Ovary (tissue), 9 donors: Measurements from ENCODE around the gene CPXM2. TPM values are rescaled to one million over a fixed set of nuclear protein-coding genes. Genes with fewer than 3 reads are reported as not detected.

ENCODE experiments used
- DNase-seq, 5 donors: peaks; one replicate each; pipeline ENCODE4 v3.0.0-alpha.2; 2019 to 2020
- H3K27ac ChIP-seq, 2 donors: fragments of 200-600 bp; one replicate each; pipeline versions ENCODE4 v1.5.1 to v1.8.0; 2019 to 2022
- H3K27me3 ChIP-seq: fragments of 200-600 bp; one replicate; pipeline ENCODE4 v1.8.0; 2022
- H3K36me3 ChIP-seq: fragments of 200-600 bp; sonication (generic); one replicate; pipeline ENCODE4 v1.5.1; 2019
- H3K4me1 ChIP-seq: one replicate; pipeline ENCODE4 v1.8.1; 2013; ENCODE audit warnings: mild to moderate bottlenecking, moderate library complexity; ENCODE audit not compliant: insufficient read depth
- H3K4me3 ChIP-seq: fragments of 200-600 bp; sonication (generic); one replicate; pipeline ENCODE4 v1.5.1; 2017
- H3K9me3 ChIP-seq, 2 donors: fragments of 200-600 bp in 1 of 2; sonication (generic) in 1 of 2; one replicate each; pipeline versions ENCODE4 v1.5.1 to v1.8.1; 2013 to 2019; ENCODE audit warnings: mild to moderate bottlenecking in 1 of 2, moderate library complexity in 1 of 2
- CTCF ChIP-seq, 3 donors: fragments of 450-650 bp in 2 of 3; fragments of 200-600 bp in 1 of 3; IDR thresholded peaks; one replicate each; pipeline versions ENCODE4 v1.5.1 to v1.8.0; 2016 to 2022; ENCODE audit warnings: antibody characterized with exemption in 3 of 3, mild to moderate bottlenecking in 1 of 3
- EP300 ChIP-seq: sonication (generic); formaldehyde crosslinking; IDR thresholded peaks from one replicate; pipeline ENCODE4 v1.6.1; 2017; ENCODE audit warnings: antibody characterized with exemption
- POLR2A ChIP-seq: fragments of 450-650 bp; IDR thresholded peaks from one replicate; pipeline ENCODE4 v1.6.1; 2017; ENCODE audit warnings: antibody characterized with exemption, mild to moderate bottlenecking, moderate library complexity
- WGBS, 3 donors: extraction: QIAGEN DNeasy Blood & Tissue Kit in 1 of 3; methylation state at CpG; one replicate each; pipeline versions ENCODE4 v1.1.5 to v1.1.7; 2013 to 2017; 5-methylcytosine and 5-hydroxymethylcytosine counted together
- intact Hi-C, 4 donors: fragments of 100-400 bp; cut with DNase I; formaldehyde crosslinking; loops; one replicate each; pipeline versions ENCODE4 v1.11.0 to v1.15.1; 2022 to 2023
- polyA plus RNA-seq, 2 donors: library from polyadenylated mRNA; stranded (reverse); fragments of 200-250 nt in 1 of 2; fragments of 350-450 nt in 1 of 2; fragmentation: Illumina TruSeq in 1 of 2; extraction: RNeasy Lipid Tissue Mini Kit (QIAGEN cat#74804) in 1 of 2; gene quantifications; one replicate each; pipeline ENCODE4 v1.2.3, GENCODE V29; 2013 to 2014
- total RNA-seq, 7 donors: library from RNA; depleted of rRNA in 2 of 7; stranded (reverse); fragments of >200 nt in 2 of 7; fragmentation: NEBNext Ultra II Directional in 3 of 7; extraction: Animal tissue kit (Norgen Biotek cat#: 25700) in 3 of 7; gene quantifications; one replicate each; pipeline versions ENCODE4 v1.1.0 to v1.2.4, GENCODE V29; 2016 to 2023
- donor health status: DM: no; HTN: no; CAD: no; lungs with moderate emphysema.
- donor health status: DM: no; HTN: no; CAD: no.
- donor health status: Bipolar disorder and iron deficiency.
- donor health status: DM: yes; HTN: yes; CAD: no.
- donor health status: DM: no; HTN: no; CAD: no.
- donor health status: DM: yes; HTN: yes; CAD: no.

CPXM2 gene
- total and polyA plus RNA-seq, 9 donors, result 5.5 to 66.0 (median 13.3) TPM

GRCh38 chr10:123854498-123854897 lies 37.1 kb downstream of the CPXM2 start:
- Histone ChIP-seq H3K4me3 (no peak overlapping the region), H3K4me1 (peaks cover 5% of the 10 kb centered on the region), H3K36me3 (no peaks in the 10 kb centered on the region), H3K9me3 (no peaks in the 10 kb centered on the region), H3K27ac (no peak overlapping the region), H3K27me3 (no peaks in the 10 kb centered on the region)
- intact Hi-C loops, result no loop called here
- DNase-seq, result no peak
- 53 to 65% (median 60%) methylated on average over 7 of the region's 7 CpGs for WGBS, 3 donors
- TF ChIP-seq EP300, result no peak
- no peak for TF ChIP-seq POLR2A
- no peak for TF ChIP-seq CTCF (IDR thresholded peaks at IDR 0.05)

- Histone ChIP-seq H3K27me3 (no peaks in the 10 kb centered on the region), H3K4me1 (peaks cover 5% of the 10 kb centered on the region), H3K9me3 (no peaks in the 10 kb centered on the region), H3K27ac (no peak overlapping the region), H3K4me3 (no peak overlapping the region), H3K36me3 (no peaks in the 10 kb centered on the region)
- intact Hi-C loops, result no loop called here
- TF ChIP-seq CTCF (IDR thresholded peaks at IDR 0.05) (no peak), EP300 (no peak), POLR2A (no peak)
- DNase-seq, result no peak
- 38 to 54% (median 50%) methylated on average over 4 of the region's 4 CpGs for WGBS, 3 donors
Measured at GRCh38 chr10:123854003-123854402, 37.6 kb downstream of the CPXM2 start.

GRCh38 chr10:123852411-123852951 lies 39.1 kb downstream of the CPXM2 start:
- TF ChIP-seq EP300 (no peak), POLR2A (no peak), CTCF (IDR thresholded peaks at IDR 0.05) (no peak)
- Histone ChIP-seq H3K9me3 (no peaks in the 10 kb centered on the region), H3K27me3 (no peaks in the 10 kb centered on the region), H3K27ac (no peak overlapping the region), H3K4me3 (no peak overlapping the region), H3K36me3 (no peaks in the 10 kb centered on the region), H3K4me1 (peaks cover 5% of the 10 kb centered on the region)
- WGBS, 3 donors, result 95 to 97% (median 95%) methylated on average over 7 of the region's 7 CpGs
- DNase-seq, result no peak
- intact Hi-C loops, result no loop called here

GRCh38 chr10:123848564-123849457 lies 42.8 kb downstream of the CPXM2 start:
- no peaks in the 10 kb centered on the region for H3K36me3 ChIP-seq
- TF ChIP-seq CTCF (IDR thresholded peaks at IDR 0.05), result no peak
- no peak for TF ChIP-seq POLR2A
- no peak for TF ChIP-seq EP300
- 36 to 42% (median 38%) methylated on average over 5 of the region's 5 CpGs for WGBS, 3 donors
- H3K4me3 ChIP-seq, result no peak overlapping the region
- intact Hi-C loops, result no loop called here
- no peaks in the 10 kb centered on the region for H3K27me3 ChIP-seq
- H3K9me3 ChIP-seq, result no peaks in the 10 kb centered on the region
- H3K4me1 ChIP-seq, result no peaks in the 10 kb centered on the region
- no peak for DNase-seq
- no peak overlapping the region for H3K27ac ChIP-seq
